ENCODE measurements around the gene SIDT1.

GRCh38 chr3:113617726-113618125 is 85.4 kb downstream of the SIDT1 start:
- TF ChIP-seq, protein P1, sequence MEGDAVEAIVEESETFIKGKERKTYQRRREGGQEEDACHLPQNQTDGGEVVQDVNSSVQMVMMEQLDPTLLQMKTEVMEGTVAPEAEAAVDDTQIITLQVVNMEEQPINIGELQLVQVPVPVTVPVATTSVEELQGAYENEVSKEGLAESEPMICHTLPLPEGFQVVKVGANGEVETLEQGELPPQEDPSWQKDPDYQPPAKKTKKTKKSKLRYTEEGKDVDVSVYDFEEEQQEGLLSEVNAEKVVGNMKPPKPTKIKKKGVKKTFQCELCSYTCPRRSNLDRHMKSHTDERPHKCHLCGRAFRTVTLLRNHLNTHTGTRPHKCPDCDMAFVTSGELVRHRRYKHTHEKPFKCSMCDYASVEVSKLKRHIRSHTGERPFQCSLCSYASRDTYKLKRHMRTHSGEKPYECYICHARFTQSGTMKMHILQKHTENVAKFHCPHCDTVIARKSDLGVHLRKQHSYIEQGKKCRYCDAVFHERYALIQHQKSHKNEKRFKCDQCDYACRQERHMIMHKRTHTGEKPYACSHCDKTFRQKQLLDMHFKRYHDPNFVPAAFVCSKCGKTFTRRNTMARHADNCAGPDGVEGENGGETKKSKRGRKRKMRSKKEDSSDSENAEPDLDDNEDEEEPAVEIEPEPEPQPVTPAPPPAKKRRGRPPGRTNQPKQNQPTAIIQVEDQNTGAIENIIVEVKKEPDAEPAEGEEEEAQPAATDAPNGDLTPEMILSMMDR (IDR thresholded peaks at IDR 0.05) = no peak
- TF ChIP-seq POLR2A (IDR thresholded peaks at IDR 0.05) = no peak

Measured in stomach (tissue), 4 donors.